Endothelial cell of umbilical vein (primary cell): ENCODE data around the gene FECH.

Source experiments
- EZH2 ChIP-seq: IDR thresholded peaks from 2 replicates; pipeline ENCODE4 v1.6.1; 2012; ENCODE audit warnings: borderline replicate concordance, low read depth, mild to moderate bottlenecking, moderate library complexity, low read length, inconsistent platforms; ENCODE audit not compliant: severe bottlenecking
- FOS ChIP-seq: IDR thresholded peaks from 2 replicates; pipeline ENCODE4 v1.6.1; 2011; ENCODE audit warnings: mild to moderate bottlenecking, low read length, moderate library complexity, borderline replicate concordance; ENCODE audit not compliant: insufficient read depth
- GATA2 ChIP-seq: IDR thresholded peaks from 2 replicates; pipeline ENCODE4 v1.7.0; 2011; ENCODE audit warnings: low read depth, mild to moderate bottlenecking, moderate library complexity, mixed read lengths, low read length; ENCODE audit not compliant: insufficient read length, insufficient read depth
- MAX ChIP-seq: IDR thresholded peaks from 2 replicates; pipeline ENCODE4 v1.6.1; 2011; ENCODE audit not compliant: insufficient read depth, insufficient read length
- MYC ChIP-seq: IDR thresholded peaks from one replicate; pipeline ENCODE4 v1.6.1; 2011; ENCODE audit warnings: mild to moderate bottlenecking, low read depth, low read length
- POLR2A ChIP-seq: IDR thresholded peaks from 2 replicates; pipeline ENCODE4 v1.6.1; 2012; ENCODE audit warnings: low read depth, mild to moderate bottlenecking, control low read depth, low read length
- POLR2AphosphoS5 ChIP-seq: IDR thresholded peaks from 2 replicates; pipeline ENCODE4 v1.6.1; 2012; ENCODE audit warnings: low read depth, mild to moderate bottlenecking, control low read depth, low read length, moderate library complexity; ENCODE audit not compliant: insufficient read depth
- TF ChIP-seq, protein P1 (sequence below), 2 donors: IDR thresholded peaks; 1 replicate in 1 of 2; 2 replicates in 1 of 2; pipeline ENCODE4 v1.5.1; 2011; ENCODE audit warnings: low read length in 2 of 2, mild to moderate bottlenecking in 2 of 2, moderate library complexity in 2 of 2, control low read depth in 1 of 2, inconsistent platforms in 1 of 2, low read depth in 1 of 2; ENCODE audit not compliant: insufficient read depth in 1 of 2; ENCODE audit errors: extremely low read depth in 1 of 2

DNA sequence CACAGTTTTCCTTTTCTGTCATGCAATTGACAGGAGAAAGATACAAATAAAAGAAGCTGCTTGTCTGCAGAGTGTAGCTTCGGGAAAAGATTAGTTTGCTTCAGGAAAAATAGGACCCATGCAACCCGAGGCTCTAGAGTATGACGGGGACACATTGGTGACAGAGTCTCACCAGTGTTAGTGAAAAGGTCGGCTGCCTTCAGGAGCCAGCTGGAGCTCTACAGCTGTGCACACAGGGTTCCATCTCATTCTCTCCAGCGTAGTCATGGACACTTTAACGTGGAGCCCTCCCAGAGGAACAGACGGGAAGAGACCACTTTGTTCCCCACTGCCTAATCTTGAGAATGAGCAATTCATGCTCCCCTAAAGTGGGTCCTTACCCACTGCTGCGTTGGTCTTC is 42.9 kb downstream of the FECH start:
- TF ChIP-seq FOS (no peak), EZH2 (no peak), POLR2A (no peak), POLR2AphosphoS5 (no peak), MAX (no peak), MYC (no peak), GATA2 (no peak)
- TF ChIP-seq, protein P1, sequence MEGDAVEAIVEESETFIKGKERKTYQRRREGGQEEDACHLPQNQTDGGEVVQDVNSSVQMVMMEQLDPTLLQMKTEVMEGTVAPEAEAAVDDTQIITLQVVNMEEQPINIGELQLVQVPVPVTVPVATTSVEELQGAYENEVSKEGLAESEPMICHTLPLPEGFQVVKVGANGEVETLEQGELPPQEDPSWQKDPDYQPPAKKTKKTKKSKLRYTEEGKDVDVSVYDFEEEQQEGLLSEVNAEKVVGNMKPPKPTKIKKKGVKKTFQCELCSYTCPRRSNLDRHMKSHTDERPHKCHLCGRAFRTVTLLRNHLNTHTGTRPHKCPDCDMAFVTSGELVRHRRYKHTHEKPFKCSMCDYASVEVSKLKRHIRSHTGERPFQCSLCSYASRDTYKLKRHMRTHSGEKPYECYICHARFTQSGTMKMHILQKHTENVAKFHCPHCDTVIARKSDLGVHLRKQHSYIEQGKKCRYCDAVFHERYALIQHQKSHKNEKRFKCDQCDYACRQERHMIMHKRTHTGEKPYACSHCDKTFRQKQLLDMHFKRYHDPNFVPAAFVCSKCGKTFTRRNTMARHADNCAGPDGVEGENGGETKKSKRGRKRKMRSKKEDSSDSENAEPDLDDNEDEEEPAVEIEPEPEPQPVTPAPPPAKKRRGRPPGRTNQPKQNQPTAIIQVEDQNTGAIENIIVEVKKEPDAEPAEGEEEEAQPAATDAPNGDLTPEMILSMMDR (IDR thresholded peaks at IDR 0.05; ENCODE audit: extremely low read depth in 1 of 2, insufficient read depth in 1 of 2, low read depth in 1 of 2, low read length in 2 of 2) = no peak
